HG02678 (cell line): ENCODE results near the gene CCDC69.
"Not testable (repeated sequence)": the region's sequence is repeated elsewhere in the genome, so short reads cannot be mapped to it uniquely, and the experiment has no call there.

Experiments used
- ATAC-seq: cut with Tn5 transposase; IDR thresholded peaks from one replicate; pipeline ENCODE4 v1.9.1; 2021; ENCODE audit warnings: mild to moderate bottlenecking, moderate library complexity; ENCODE audit not compliant: unreplicated experiment

Gene CCDC69

DNA sequence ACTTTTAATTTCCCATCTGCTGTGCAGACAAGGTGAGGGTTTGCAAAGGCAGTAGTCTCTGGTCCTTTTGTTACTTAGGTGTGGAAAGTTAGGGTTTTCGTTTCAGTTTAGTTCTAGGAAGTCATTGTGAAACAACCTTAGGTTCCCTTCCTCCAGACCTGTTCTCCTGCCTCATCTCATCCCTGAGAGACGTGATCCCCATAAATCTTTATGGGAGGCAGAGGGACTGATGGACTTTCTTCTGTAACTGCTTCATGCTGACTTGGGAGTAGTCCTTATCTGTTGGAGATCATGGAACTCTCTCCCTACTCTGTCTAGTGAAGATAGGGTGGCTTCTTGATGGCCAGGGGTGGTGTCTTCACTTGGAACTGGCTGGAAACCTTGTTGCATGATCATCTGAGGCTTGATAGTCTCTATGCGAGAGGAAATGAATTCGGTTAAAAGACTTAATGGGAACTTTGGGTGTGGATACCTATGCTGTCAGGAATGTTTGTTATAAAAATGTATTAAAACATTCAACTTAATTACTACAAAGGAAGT, 21.9 kb upstream of the CCDC69 start:
- ATAC-seq, result no peak

DNA sequence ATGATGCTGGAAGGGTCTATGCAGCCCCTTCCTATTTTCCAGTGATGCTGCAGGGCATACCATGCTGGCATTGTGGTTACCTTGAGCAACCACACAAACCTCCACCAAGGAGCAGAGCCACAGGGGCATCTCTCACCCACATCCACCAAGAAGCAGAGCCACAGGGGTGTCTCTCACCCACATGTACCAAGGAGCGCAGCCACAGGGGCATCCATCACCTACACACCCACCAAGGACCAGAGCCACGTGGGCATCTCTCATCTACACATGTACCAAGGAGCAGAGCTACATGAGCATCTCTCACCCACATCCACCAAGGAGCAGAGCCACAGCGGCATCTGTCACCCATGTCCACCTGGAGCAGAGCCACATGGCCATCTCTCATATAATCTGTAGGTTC, 20.3 kb upstream of the CCDC69 start:
- no peak for ATAC-seq

DNA sequence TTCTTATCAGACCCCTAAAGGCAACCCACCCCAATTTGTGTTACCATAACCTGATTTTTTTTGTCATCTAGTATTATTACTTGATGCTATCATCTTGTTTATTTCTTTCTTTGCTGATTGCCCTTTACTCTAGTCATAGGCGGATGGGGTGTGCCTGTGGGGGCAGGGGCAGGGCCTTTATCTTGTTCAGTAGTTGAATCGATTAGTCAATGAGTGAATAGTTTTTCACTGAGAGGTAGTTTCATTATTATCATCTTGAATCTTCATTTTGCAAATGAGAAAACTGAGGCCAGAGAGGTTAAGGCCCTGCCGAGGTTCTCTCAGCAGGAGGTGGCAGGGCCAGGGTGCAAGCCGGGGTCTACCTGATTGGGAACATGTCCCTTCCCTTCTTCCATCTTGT, 19.7 kb upstream of the CCDC69 start:
- no peak for ATAC-seq

DNA sequence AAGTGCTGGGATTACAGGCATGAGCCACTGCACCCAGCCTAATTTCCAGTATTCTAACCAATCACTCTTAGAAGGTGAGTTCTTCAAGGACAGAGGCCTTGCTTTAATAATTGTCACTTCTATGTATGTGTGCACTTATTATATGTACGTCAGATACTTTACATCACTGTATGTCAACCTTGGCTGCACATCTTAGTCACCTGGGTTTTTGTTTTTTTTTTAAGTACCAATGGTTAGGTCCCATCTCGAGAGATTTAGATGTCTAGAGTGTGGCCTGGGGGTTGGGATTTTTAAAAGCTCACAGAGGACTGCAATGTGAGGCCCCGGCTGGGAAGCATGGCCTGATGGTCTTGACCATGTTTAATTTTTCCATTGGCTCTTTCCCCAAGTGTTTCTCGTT, 19.2 kb upstream of the CCDC69 start:
- ATAC-seq, result no peak

DNA sequence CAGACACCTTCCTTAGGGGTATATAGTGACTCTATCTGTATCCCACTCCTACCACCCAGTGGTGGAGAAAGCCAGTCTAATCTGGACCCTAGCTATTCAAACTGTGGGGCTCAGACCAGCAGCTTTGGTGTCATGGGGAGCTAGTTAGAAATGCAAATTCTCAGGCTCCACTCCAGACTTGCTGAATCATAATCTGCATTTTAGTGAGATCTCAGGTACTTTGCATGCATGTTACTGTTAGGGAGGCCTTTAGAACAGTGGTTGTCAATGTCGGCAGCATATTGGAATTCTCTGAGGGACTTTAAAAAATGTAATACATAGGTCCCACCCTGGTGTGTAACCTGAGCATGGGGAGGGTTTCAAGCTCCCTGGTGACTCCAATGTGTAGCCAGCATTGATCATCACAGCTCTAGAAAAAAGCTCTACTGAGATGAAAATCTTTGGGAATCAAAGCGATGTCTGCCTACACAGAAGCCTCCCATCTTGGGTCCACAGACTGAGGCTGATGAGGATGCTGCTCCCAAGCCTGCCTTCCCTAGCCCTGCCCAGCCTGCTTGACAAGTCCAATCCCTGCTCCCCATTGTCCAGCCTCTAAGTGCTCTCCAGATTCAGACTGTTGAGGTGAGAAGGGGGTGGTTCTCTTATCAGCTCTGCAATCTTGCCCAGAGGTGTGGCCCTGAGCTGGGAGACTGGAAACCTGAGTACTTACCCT, 17.2 kb upstream of the CCDC69 start:
- peak; percentile 46 for ATAC-seq

DNA sequence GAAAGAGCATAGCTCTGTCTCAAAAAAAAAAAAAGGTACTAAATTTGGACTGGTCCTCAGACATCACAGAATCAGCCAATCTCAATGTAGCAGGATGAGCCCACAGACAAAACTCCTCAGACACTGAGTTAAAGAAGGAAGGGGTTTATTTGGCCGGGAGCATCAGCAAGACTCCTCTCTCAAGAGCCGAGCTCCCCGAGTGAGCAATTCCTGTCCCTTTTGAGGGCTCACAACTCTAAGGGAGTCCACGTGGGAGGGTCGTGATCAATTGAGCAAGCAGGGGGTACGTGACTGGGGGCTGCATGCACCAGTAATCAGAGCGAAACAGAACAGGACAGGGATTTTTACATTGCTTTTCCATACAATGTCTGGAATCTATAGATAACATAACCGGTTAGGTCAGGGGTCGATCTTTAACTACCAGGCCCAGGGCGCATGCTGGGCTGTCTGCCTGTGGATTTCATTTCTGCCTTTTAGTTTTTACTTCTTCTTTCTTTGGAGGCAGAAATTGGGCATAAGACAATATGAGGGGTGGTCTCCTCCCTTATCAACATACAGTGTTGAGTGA, 16.5 kb upstream of the CCDC69 start:
- ATAC-seq, result not testable (repeated sequence)

DNA sequence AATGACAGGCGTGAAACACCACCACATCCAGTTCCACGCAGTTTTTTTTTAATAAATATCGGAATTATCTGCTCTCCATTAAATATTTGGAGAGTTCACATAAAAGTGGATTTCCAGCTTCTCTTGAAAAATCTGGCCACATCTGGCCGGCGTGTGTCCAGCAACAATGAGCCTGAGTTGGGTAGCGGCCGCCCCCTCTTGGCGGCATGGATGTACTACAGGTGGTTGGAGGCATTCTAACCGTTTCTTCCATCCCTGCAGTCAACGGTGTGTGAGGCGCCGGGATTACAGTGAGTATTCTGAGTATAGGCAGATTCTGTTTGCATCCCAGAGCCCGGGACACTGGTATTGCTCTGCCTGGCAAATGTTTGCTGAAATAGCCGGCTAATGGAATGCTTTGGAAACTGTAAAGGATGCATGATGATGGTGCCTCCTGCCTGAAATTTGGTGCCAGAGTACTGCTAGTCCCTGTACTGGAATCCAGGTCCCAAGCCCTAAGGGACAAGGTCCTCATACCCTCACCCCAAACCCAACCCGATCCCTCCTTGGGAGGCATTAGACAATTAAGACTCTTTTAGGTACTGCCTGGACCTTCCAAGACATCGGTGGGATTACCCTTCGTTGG, 15.5 kb upstream of the CCDC69 start:
- ATAC-seq, result no peak

DNA sequence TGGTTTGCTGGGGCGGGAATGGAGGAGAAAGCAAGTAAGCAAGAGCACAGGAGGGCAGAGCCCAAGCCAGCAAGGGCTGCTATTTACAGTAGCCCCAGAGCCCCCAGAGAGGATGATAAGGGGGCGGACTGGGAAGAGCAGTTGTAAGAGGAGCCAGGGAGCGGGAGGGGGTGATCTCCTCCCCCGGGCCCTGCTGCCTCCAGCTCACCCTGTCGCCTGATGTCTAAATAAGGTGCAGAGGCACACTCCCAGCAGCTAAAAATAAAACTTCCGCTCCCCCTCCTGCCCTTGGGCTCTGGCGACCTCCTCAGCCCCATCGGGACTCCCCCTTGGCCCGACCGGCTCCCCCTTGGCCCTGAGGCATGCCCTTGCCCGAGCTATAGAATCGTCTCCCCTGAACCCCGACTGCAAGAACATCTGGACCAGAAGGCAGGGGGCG, 14.4 kb upstream of the CCDC69 start:
- peak; percentile 31 for ATAC-seq

DNA sequence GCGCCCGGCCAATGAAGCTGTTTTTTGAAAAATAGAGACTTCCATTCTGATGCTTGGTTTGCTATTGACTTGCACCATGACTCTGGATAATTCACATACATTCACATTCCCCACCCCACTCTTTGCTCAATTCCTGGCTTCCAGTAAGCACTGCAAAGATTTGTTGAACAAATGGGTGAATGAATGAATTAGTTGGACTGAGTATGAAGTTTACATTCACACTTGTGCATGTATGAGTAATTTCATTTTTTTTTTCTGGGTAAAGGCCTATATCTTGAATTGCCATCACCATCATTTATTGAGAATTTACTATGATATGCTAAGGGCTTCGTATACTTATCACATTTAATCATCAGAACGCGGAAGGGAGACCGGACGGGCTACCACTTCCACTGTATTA, 13.8 kb upstream of the CCDC69 start:
- no peak for ATAC-seq

DNA sequence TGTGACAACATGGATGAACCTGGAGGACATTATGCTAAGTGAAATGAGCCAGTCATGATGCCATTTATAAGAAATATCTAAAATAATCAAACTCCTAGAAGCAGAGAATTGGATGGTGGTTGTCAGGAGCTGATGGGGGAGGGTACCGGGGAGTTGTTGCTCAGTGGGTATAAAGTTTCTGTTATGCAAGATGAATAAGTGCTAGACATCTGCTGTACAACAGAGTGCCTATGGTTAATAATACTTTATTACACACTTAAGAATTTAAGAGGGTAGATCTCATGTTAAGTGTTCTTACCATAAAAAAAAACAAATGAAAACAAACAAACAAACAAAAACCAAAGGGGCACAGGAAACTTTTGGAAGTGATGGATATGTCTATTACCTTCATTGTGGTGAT, 13.0 kb upstream of the CCDC69 start:
- ATAC-seq, result no peak

DNA sequence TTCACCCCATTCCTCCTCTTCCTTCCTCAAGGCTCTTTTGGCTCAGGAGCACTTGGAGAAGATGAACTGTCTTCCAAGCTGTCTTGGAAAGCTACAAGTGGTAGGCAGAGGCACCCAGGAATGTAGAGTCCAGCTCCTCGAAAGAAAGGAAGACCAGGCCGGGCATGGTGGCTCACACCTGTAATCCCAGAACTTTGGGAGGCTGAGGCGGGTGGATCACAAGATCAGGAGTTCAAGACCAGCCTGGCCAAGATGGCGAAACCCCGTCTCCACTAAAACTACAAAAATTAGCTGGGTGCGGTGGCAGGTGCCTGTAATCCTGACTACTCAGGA, 11.3 kb upstream of the CCDC69 start:
- ATAC-seq, result not testable (repeated sequence)

DNA sequence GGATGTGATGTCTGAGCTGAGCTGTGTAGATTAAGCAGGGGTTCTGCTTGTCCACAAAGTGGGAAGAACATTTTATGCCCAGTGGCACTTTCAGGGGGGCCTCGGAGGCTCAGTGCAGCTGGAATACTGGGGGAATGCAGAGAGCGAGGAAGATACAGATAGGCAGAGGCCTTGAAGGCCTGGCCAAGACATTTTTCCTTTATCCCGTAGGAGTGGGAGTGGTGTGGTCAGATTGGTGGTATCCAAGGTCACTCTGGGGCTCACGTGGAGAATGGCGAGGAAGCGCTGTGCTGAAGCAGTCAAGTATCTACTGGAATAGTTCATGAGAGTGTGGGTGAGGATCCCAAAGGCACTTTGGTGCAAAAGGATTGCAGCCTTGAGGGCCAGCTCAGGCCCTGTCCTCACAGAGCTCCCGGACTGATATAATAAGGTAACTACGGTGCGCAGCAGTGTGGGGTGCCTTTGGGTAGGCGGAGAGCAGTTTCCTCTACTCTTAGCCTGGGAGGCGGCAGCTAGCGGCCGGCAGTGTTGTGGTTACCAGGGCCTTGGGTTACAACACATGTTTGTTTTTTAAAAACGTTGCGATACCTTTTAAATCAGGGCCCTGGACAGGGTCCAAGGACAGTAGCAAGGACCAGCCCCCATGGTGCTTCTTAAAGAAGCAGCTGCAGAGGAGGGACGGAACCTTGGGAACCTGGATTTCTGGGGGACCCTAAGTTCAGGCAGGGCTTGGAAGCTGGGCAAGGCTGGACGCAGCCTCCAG, 10.8 kb upstream of the CCDC69 start:
- peak; percentile 76 for ATAC-seq

DNA sequence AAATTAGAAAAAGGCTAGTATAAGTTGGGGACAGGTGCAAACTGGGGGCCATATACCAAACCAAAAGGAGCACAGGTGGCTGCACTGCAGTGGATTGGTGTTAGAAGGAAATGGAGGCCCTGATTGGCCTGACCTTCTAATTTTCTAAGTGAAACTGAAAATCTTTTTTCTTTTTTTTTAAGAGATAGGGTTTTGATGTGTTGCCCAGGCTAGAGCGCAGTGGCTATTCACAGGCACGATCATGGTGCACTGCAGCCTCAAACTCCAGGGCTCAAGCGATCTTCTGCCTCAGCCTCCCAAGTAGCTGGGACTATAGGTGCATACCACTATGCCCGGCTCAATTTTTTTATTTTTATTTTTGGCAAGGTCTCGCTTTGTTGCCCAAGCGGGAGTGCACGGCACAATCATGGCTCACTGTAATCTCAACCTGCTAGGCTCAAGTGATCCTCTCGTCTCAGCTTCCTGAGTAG, 9.8 kb upstream of the CCDC69 start:
- ATAC-seq, result peak; percentile 70

DNA sequence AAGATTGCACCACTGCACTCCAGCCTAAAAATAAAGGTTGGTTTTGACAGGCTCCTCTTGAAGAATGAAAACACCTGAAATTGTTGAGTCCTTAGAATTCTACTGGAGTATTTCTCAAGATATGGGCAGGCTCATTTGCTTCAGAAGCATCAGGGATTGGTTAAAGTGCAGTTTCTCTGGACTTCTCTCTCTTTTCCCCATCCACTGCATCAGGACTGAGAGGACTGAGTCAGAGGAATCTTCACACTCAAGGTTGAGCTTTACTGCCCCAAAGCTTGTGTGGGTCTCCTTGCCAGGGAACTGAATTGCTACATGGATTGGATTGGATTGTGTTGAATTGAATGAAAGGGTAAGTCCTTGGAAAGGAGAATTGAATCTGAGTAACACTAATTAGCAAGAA, 7.5 kb upstream of the CCDC69 start:
- no peak for ATAC-seq

DNA sequence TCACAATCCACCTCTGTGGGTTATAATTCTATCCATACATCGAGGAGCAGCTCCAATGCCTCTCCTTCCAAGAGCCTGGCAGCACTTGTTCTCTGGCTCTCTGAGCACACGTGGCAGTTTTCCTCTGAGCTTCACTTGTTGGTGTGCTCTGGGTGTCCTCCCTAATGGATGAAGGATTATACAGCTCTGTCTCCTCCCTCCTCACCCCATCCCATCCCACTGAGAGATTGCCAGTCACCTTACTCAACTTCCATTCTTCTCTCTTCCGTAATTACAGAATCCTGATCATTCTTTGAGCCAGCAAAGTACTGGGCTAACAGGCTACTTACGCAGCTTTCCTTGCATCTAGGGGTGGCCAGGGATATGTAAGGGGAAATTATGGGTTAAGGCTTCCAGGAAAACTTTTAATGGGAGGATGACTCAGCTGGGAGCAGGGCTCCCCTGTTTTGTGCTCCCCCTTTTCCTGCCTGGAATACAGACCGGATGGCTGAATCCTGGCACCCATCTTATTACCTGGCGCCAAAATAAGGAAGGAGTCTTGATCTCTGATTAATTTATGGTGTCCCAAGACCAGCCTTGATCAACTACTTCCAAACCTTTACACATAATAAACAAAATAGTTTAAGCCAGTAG, 6.3 kb upstream of the CCDC69 start:
- ATAC-seq, result no peak

DNA sequence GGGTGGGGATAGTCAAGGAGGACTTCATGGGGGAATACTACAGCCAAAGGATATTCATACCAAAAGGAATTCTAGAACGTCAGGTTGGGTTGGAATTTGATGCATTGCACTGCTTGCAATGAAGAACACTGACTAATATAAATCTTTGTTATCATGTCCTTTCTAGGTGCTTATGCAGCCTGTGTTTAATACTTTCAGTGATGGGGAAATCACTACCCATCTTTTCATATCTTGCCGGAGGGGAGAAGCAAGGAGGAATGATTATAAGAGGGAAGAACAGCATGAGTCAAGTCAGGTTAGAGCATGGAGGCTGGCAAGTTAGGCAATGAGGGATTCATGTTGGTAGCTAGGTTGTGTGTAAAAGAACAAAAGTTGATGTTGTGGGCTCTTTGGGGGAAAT, 5.1 kb upstream of the CCDC69 start:
- ATAC-seq, result no peak

DNA sequence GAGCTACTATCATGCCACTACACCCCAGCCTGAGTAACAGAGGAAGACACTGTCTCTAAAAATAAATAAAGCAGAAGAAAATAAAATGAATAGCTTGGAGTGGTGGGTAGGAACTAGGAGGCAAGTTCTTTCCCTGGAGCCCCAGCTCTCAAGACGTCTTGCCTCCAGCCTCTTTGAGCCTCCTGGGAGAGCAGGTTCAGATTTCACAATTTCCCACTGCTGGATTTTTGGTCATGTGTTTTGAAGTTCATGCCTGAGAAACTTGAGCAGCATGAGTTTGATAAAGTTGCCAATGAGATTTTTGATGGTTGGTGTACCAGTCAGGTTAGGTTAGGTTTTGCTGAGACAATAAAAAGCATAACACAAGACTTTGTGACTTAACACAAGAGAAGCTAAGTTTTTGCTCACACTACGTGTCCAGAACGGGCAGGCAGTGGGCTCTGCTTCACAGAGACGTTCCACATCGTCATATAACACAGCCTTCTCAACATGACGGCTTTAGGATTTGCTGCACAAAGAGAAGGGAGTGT, 4.1 kb upstream of the CCDC69 start:
- no peak for ATAC-seq

DNA sequence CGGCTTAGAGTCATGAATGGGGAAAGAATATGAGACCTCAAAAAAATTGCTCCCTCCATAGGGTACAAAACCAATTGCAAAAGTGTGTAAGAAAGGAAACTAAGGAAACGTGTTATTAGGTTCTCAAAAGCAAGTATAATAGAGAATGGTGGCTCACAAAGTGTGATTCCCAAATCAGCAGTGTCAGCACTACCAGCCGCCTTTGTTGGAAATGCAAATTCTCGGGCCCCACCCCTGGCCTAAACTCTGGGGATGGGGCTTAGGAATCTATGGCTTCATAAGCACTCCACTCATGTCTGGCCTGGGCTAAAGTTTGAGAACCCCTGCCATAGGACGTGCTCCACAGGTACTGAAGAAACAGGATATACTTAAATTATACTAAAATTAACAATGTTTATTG, 1.6 kb upstream of the CCDC69 start:
- ATAC-seq, result no peak

DNA sequence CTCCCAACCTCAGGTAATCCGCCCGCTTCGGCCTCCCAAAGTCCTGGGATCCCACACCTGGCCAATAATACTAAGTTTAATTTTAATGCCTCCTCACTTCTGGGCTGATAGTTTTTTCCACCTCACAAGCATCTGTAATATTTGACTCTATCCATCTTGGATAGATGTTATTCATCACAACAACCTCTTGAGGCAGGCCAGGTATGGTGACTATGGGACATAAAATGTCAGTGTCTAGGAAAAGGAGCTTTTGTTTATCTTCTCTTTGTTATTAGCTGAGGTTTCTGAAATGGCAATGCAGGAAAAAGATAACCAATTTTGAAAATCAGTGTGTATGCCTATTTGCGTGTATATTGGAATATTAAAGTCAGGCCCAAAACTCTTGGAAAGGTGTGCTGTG, 1.2 kb upstream of the CCDC69 start:
- no peak for ATAC-seq

DNA sequence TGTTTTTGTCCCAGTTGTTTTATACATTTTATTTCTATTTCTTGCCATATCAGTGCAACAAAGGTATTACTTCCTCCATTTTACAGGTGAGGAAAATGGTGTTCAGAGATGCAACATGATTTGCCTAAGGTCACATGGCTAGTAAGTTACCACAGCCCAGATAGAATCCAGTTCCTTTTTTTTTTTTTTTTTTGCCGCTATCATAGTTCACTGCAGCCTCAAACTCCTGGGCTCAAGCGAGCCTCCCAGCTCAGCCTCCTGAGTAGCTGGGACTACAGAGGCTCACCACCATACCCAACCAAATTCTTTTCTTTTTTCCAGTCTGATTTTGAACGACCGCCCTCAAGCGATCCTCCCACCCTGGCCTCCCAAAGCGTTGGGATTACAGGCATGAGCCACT, 480 bp upstream of the CCDC69 start:
- ATAC-seq, result peak; percentile 33
